Activated CD8-positive, alpha-beta memory T cell treated with anti-CD3 and anti-CD28 coated beads, Interleukin-2, amount 50 U/mL, for 1 hour (primary cell): ENCODE measurements around the gene SPTBN5.

Source experiments
- DNase-seq: peaks from one replicate; pipeline ENCODE4 v3.0.0-alpha.2; 2020; ENCODE audit errors: extremely low read depth

SPTBN5 gene

DNA sequence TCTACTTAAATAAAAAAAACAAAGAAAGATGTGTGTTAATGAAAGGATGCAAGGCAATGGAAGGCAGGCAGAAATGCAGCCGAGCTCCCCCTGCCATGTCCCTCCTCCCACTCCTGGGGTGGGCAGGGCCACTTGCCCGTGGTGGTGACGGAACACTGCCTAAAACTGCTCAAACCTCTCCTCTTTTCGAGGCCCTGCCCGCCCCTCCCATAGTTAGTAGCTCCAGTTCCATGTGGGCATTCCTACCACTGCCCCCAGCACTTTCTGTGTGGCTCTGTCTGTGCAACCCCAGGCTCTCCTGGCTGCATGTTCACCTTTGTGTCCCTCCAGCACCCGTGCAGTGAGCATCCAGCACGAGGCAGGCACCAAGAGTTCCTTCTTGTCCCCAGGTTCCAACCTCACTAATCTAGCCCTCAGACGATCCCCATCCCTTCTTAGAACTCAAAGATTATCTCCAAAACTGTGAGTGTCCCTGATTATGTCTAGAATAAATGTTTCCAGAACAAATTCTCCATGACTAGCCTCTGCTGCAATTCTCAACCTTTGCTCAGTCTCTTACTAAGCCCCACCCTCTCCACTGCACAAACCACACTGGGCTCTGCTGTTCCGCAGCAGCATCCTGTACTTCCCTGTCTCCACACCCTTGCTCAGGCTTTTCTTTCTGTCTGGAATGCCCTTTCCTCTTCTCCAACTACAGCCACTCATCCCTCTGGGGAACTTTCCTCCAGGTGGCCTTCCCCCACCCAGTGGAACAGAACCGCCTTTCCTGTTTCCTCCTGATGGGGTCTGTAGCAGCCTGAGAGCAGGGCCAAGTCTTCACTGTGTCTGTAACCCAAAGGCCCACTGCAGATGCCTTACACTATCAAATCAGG is 32.6 kb upstream of the SPTBN5 start:
- DNase-seq: no peak

DNA sequence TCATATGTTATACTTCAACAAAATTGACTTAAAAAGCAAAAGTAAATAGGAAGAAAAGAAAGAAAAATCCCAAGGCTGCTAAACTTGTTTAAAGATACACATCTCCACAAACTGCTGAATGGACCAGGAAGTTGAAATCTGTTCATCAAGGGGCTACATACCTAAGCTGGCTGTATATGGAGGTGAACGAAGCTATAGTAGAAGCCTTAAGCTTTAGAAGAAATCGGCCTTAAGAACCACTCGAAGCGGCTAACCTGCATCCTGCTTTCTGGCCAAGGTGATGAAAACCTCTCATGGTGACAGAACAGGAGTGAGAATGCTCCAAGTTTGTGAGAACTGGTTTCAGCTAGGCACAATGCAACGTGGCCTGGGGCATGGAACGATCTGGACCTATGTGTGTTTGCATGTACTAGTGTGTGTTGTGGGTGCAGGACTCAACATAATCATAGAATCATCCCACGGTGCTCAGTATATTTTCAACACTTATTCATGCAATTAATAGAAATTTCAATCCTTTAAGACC is 31.3 kb upstream of the SPTBN5 start:
- DNase-seq: no peak

DNA sequence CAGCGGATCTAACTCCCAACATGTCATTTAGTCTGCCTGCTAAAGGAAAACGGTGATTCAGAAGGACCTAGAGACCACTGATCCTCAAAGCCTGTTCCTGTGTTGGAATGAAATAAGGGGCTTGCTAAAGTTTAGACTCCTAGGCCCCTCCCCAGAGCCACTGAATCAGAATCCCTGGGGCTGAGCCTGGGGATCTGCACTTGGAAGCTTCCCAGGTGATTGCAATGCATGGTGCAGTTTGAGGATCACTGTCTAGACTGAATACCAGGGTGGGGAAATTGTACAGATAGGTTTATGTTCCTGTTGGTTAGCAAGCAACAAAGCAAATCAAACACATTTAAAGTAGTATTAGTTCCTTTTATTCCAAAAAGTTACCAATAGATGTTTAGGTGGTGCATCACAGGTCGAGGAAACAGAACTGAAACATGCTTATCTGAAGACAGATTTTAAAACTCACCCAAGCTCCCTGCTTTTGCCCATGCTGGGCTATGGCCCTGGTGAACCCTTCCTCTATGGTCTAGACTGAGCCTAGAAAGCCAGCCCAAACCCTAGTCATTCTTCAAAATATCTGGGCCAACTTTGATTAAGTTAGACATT is 29.6 kb upstream of the SPTBN5 start:
- no peak for DNase-seq

- DNase-seq: no peak
Measured at GRCh38 chr15:41922353-41922752, 28.5 kb upstream of the SPTBN5 start.

GRCh38 chr15:41921639-41922038 is 27.8 kb upstream of the SPTBN5 start:
- DNase-seq: no peak

GRCh38 chr15:41921167-41921566 is 27.3 kb upstream of the SPTBN5 start:
- no peak for DNase-seq

GRCh38 chr15:41919954-41920538 is 26.2 kb upstream of the SPTBN5 start:
- no peak for DNase-seq

DNA sequence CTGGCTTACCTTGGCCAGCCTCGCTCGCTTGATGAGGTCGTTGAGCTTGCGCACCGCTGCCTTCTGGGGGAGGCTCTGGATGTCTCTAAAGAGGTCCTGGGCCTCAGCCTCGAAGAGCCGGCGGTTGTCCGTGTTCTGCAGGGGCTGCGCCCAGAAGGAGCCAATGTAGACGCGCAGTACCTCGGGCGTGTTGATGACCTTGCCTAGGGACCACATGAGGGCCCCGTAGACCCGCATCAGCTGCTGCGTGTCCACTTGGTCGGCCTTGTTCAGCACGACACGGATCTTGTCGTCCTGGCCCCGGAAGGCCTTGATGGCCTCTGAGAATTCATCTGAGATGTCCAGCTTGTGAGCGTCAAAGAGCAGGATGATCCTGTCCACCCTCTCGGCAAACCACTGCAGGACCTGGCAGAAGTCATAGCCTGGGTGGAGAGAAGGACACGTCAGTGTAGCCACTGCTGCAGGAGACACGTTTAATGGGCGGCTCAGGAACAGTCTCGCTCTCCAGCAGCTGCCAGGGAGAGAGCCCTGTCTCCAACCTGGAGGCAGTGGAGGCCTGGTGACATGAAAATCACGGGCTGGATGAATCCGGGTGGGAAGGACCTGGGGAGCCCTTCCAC is 25.5 kb upstream of the SPTBN5 start:
- DNase-seq: no peak

DNA sequence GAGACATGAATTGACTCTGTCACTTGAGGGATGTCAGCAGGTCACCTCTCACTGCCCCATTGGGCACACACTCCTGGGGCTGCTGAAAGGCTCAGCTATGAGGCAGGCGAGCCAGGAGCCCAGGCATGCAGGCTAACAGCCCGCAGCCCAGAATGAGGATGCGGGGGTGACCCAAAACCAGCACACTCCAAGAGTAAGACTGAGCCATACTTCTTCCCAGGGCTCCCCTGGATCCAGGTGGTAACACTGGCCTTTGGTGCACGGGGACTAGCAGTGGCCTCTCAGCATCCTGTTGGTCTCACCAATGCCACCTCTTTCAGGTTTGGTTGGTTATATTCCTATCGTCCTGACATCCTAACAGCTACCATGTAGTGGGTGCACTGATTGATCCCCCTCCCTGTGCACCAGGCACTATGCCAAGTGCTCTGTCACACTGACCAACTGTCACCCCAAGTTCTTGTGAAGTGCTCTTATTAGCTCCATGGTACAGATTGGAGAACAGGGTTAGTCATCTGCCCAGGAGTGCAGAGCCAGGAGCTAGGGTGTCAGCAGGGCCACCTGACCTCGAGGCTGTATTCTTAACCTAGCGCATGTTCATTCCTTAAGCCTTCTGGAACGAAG is 24.8 kb upstream of the SPTBN5 start:
- DNase-seq: no peak

DNA sequence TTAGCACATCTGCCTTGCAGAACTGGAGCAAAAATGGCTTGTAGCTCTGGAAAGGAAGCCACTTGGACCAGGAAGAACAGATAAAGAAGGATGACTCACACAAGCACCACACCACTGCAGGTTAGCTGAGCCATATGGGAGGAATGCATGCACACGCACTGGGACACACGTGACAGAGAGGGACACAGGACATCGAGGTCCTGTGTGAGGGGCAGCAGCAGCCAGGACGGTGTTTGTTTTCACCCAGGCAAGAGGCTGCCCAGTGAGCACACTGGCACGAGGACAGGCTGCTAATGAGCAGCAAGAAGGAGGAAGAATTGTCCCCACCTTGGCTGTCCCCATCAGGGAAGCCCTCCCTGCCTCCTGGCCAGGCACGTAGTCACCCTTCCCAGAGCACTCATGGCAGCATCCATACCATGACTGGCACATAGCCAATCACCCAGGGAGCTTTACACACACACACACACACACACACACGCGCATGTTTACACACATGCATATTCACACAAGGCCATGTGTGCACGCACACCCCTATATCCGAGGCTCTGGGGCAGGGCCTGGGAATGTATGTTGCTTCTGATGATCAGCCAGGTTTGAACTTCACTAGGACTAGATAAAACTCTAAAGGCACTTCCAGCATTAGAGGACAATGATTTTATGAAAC is 24.0 kb upstream of the SPTBN5 start:
- DNase-seq: no peak

- no peak for DNase-seq
Measured at GRCh38 chr15:41915255-41915994, 21.6 kb upstream of the SPTBN5 start.

DNA sequence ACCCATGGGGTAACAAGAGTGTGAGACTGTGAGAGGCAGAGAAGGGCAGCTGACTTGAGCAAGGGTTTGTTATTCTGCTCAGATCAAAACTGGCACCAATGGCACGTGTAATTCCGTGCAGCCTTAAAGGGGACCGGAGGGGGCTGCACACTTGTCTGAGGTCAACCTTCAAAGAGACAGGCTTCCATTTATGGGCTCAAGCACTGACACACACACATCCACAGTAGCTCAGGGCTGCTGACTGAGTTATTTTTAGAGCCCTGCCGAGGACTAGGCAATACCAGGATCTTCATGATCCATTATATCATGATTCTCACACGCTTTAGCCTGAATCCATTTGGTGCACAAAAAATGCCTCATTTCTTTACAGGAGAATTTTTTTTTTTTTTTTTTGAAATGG is 20.6 kb upstream of the SPTBN5 start:
- no peak for DNase-seq

GRCh38 chr15:41913256-41913655 is 19.4 kb upstream of the SPTBN5 start:
- DNase-seq: no peak

GRCh38 chr15:41911691-41912345 is 18.0 kb upstream of the SPTBN5 start:
- DNase-seq: no peak

DNA sequence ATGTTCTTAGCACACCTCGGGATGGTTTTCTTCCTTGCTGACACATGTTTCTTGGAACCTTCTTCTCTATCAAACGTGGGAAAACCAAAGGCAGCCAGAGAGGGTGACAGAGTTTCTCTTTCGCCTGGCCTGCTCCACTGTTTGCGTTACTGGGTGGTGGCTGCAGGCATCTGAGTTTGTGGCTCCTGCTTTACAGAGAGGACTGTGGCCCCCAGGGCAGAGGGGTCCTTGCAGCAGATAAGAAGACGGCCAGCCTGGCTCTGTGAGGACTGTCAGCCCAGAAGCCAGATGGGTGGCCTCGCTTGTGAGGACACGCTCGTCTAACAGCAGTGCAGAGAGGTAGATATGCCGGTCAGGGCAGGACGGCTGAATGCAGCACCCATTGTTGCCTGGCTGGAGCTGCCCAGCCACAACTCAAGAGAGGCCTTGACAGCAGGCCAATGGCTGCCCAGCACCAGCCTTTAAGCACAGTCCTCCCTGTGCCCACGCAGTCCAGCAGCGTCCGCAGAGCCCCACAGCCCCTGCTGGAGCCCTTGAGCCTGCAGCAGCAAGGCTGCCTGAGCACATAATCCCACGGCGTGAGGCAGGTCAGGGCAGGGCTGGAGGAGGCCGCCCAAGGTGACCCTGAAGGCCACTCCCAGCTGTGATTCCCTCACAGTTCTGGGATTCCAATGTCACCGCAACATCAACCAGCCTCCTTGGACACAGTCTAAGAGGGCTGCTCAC is 15.0 kb upstream of the SPTBN5 start:
- DNase-seq: no peak

GRCh38 chr15:41907141-41907540 is 13.3 kb upstream of the SPTBN5 start:
- DNase-seq: no peak

GRCh38 chr15:41906608-41907007 is 12.8 kb upstream of the SPTBN5 start:
- DNase-seq: no peak

DNA sequence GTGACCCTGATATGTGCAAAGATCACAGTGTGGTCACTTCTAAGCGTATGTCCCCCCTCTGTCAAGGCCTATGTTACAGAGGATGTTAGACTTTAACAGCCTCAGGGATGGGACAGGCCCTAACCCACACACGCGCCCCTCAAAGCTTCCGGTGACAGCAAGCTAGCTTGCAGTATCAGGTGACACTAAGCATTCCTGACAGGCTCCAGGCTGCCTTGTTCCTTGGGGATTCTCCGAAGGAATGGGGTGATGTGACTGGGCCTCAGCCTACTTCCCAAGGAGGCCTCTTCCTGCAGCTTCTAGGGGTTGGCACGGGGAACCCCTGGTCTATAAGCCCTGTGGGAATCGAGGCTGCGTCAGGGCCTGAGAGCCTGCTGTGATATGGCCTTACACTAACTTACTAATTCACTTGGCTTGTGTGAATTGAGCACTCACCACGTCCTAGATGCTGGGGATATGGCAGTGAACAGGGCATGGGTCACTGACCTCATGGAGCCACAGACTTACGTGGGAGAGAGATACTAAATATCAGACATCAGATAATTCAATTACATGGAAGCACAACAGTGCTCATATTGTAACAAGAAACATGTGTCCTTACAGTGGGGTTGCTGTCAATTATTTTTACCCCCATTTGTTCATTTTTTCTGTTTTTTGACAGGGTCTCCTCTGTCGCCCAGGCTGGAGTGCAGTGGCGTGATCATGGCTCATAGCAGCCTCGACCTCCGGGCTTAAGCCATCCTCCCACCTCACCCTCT is 11.4 kb upstream of the SPTBN5 start:
- no peak for DNase-seq

GRCh38 chr15:41904541-41905005 is 10.7 kb upstream of the SPTBN5 start:
- peak; percentile 42 for DNase-seq
